Spleen (tissue), 11 donors: Measurements from ENCODE around the gene PREP. TPM values are rescaled to one million over a fixed set of nuclear protein-coding genes. Genes with fewer than 3 reads are reported as not detected.

Source experiments
- DNase-seq: peaks from one replicate; pipeline ENCODE4 v3.0.0-alpha.2; 2020
- H3K27ac ChIP-seq, 8 donors: fragments of 200-600 bp; sonication (generic) in 7 of 8; 1 replicate in 4 of 8; 2 replicates in 4 of 8; pipeline versions ENCODE4 v1.5.0 to v1.8.0; 2016 to 2021; ENCODE audit warnings: inconsistent platforms in 4 of 8, mild to moderate bottlenecking in 4 of 8, moderate library complexity in 1 of 8
- H3K27me3 ChIP-seq, 7 donors: fragments of 200-600 bp; sonication (generic) in 6 of 7; replicated peaks in 1 of 7; 1 replicate in 4 of 7; 2 replicates in 3 of 7; pipeline versions ENCODE4 v1.5.0 to v1.8.0; 2016 to 2021; ENCODE audit warnings: inconsistent platforms in 3 of 7, mild to moderate bottlenecking in 1 of 7
- H3K36me3 ChIP-seq, 6 donors: fragments of 200-600 bp; sonication (generic) in 5 of 6; 1 replicate in 4 of 6; 2 replicates in 2 of 6; pipeline versions ENCODE4 v1.5.0 to v1.8.0; 2016 to 2021; ENCODE audit warnings: inconsistent platforms in 2 of 6
- H3K4me1 ChIP-seq, 6 donors: fragments of 200-600 bp; sonication (generic) in 5 of 6; 1 replicate in 3 of 6; 2 replicates in 3 of 6; pipeline versions ENCODE4 v1.5.0 to v1.8.0; 2016 to 2021; ENCODE audit warnings: inconsistent platforms in 3 of 6
- H3K4me3 ChIP-seq, 8 donors: fragments of 200-600 bp; sonication (generic) in 7 of 8; 1 replicate in 4 of 8; 2 replicates in 4 of 8; pipeline versions ENCODE4 v1.5.0 to v1.8.0; 2016 to 2021; ENCODE audit warnings: inconsistent platforms in 4 of 8, mild to moderate bottlenecking in 4 of 8, moderate library complexity in 2 of 8
- H3K9me3 ChIP-seq, 8 donors: fragments of 200-600 bp; sonication (generic) in 7 of 8; 1 replicate in 4 of 8; 2 replicates in 4 of 8; pipeline versions ENCODE4 v1.5.0 to v1.8.0; 2016 to 2021; ENCODE audit warnings: inconsistent platforms in 4 of 8
- POLR2A ChIP-seq, 3 donors: fragments of 450-650 bp; IDR thresholded peaks; one replicate each; pipeline ENCODE4 v1.5.1; 2017; ENCODE audit warnings: antibody characterized with exemption in 3 of 3, mild to moderate bottlenecking in 1 of 3
- POLR2AphosphoS5 ChIP-seq, 3 donors: sonication (generic); formaldehyde crosslinking; IDR thresholded peaks; one replicate each; pipeline ENCODE4 v1.5.1; 2017; ENCODE audit warnings: antibody characterized with exemption in 3 of 3
- WGBS, 5 donors: extraction: QIAGEN DNeasy Blood & Tissue Kit in 3 of 5; methylation state at CpG; one replicate each; pipeline versions ENCODE4 v1.1.5 to v1.1.7; 2013 to 2018; 5-methylcytosine and 5-hydroxymethylcytosine counted together
- intact Hi-C: fragments of 100-400 bp; cut with DNase I; formaldehyde crosslinking; loops from one replicate; pipeline ENCODE4 v1.15.0; 2023; ENCODE audit warnings: low total_unique reads
- polyA plus RNA-seq, 3 donors: library from polyadenylated mRNA; stranded (reverse); fragments of 200-250 nt; gene quantifications; one replicate each; pipeline ENCODE4 v1.2.1, GENCODE V29; 2013
- total RNA-seq, 7 donors: library from RNA; depleted of rRNA in 3 of 7; stranded (reverse); fragments of >200 nt in 3 of 7; fragmentation: NEBNext Ultra II Directional in 4 of 7; extraction: Animal tissue kit (Norgen Biotek cat#: 25700) in 4 of 7; gene quantifications; one replicate each; pipeline versions ENCODE4 v1.1.0 to v1.2.1, GENCODE V29; 2016 to 2021
- TF ChIP-seq, protein P1 (sequence below), 11 experiments: fragments of 200-600 bp in 7 of 11; fragments of 450-650 bp in 4 of 11; sonication (generic) in 4 of 11; IDR thresholded peaks in 8 of 11; conservative IDR thresholded peaks in 3 of 11; 1 replicate in 7 of 11; 2 replicates in 4 of 11; pipeline versions ENCODE4 v1.4.0 to v1.8.0; 2016 to 2021; ENCODE audit warnings: antibody characterized with exemption in 11 of 11, inconsistent platforms in 4 of 11, mild to moderate bottlenecking in 1 of 11
- donor health status: healthy with polysubstance abuse.
- donor health status: DM: no; HTN: no; CAD: no; lungs with moderate emphysema.
- donor health status: DM: no; HTN: no; CAD: no.
- donor health status: Bipolar disorder and iron deficiency.
- donor health status: healthy.
- donor health status: DM: no; HTN: no; CAD: no.
- donor health status: DM: yes; HTN: yes; CAD: no.

Gene PREP
- total and polyA plus RNA-seq, 10 donors = 9.8 to 22.9 (median 18.5) TPM

DNA sequence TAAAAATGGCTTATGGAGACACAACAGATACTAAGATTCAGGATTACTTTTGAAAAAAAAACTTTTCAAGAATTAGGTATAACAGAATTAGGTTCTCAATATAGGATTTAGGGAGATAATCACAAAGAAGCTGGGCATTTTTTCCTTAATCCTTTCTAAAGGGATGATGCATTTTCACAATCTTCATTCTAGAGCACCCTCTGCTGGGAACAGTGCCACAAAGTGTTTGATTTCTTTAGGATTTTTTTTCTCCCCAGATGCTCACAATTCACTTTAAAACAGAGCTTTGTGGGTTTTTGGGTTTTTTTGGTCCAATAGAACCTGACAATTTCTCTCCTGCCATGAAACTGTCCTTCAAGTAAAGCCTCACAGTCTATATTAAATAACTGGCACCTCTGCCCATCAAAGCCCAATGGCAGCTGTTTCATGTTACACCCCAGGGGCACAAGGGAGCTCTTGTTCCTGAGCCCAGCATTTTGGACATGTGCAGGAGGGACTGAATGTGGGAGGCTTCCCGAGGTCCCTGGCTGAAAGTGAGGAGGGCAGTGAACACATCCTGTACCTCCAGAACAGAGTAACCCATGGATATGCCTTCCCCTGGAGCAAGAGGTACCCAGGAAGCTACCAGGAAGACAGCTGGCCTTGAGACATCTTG lies 39.7 kb downstream of the PREP start:
- DNase-seq = no peak
- 64 to 86% (median 76%) methylated on average over 1 of the region's 1 CpG for WGBS, 5 donors

DNA sequence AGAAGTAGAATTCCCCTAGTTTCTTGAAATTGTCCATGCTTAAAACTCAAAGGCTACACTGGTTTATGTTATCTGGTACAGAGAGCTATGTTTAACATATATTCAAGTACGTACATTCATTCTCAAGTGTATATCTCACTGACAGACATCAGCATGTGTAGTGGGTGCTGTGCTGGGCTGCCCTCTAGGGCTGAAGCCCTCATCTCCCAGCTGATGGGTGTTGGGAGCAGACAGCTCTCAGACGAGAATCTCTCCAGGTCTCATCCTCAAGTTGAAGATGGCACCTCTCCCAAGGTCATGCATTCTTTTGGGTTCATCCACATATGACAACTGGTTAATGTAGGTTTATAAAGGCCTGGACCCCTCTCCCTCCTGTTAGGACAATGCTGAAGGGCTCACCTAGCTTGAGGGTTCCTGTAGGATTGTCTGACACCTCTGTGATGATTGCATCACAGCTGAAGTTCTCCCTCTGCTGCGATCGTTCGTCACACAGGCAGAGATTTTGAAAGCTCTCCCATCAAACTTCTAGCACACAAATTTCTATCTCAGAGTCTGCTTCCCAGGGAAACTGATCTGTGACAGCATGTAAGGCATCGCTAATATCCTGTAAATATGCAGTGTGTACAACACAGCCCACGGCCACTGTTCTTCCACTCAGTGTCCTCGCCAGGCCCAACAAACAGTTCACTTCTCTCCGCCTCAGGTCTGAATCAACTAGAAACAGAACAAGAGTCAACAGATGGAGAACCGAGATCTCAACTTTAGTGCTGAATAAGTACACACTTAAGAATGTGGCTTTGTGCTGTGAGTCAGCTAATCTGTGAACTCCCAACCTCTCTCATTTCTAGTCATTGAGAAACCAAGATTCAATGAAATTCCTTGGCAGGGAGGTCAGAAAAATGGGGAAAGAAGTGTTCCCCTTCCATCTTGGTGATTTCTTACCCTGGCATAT lies 43.2 kb downstream of the PREP start:
- no peak overlapping the region for H3K4me3 ChIP-seq
- no peaks in the 10 kb centered on the region for H3K27me3 ChIP-seq
- intact Hi-C loops = no loop called here
- H3K36me3 ChIP-seq = peaks cover 0 to 94% (median 22%) of the 10 kb centered on the region in 6 donors
- peaks cover 0 to 15% (median 2%) of the 10 kb centered on the region in 6 donors for H3K4me1 ChIP-seq
- WGBS, 5 donors = 85 to 90% (median 89%) methylated on average over 10 of the region's 10 CpGs
- no peak overlapping the region for H3K27ac ChIP-seq
- DNase-seq = no peak
- TF ChIP-seq POLR2AphosphoS5 (IDR thresholded peaks at IDR 0.05) (no peak), POLR2A (IDR thresholded peaks at IDR 0.05) (no peak)
- TF ChIP-seq, protein P1, sequence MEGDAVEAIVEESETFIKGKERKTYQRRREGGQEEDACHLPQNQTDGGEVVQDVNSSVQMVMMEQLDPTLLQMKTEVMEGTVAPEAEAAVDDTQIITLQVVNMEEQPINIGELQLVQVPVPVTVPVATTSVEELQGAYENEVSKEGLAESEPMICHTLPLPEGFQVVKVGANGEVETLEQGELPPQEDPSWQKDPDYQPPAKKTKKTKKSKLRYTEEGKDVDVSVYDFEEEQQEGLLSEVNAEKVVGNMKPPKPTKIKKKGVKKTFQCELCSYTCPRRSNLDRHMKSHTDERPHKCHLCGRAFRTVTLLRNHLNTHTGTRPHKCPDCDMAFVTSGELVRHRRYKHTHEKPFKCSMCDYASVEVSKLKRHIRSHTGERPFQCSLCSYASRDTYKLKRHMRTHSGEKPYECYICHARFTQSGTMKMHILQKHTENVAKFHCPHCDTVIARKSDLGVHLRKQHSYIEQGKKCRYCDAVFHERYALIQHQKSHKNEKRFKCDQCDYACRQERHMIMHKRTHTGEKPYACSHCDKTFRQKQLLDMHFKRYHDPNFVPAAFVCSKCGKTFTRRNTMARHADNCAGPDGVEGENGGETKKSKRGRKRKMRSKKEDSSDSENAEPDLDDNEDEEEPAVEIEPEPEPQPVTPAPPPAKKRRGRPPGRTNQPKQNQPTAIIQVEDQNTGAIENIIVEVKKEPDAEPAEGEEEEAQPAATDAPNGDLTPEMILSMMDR (IDR thresholded peaks at IDR 0.05 in 8 of 11, conservative IDR thresholded peaks at IDR 0.05 in 3 of 11) = no peak
- H3K9me3 ChIP-seq = peaks cover 0 to 13% (median 9%) of the 10 kb centered on the region in 8 donors

More for the DNA sequence above, 39.7 kb downstream of the PREP start:
- peaks cover 0 to 98% (median 26%) of the 10 kb centered on the region in 6 donors for H3K36me3 ChIP-seq
- intact Hi-C loops = no loop called here
- no peaks in the 10 kb centered on the region for H3K9me3 ChIP-seq
- no peaks in the 10 kb centered on the region for H3K27me3 ChIP-seq
- TF ChIP-seq, protein P1 (IDR thresholded peaks at IDR 0.05 in 8 of 11, conservative IDR thresholded peaks at IDR 0.05 in 3 of 11) = no peak
- no peak for TF ChIP-seq POLR2A (IDR thresholded peaks at IDR 0.05)
- TF ChIP-seq POLR2AphosphoS5 (IDR thresholded peaks at IDR 0.05) = no peak
- no peak overlapping the region for H3K4me3 ChIP-seq
- no peak overlapping the region for H3K27ac ChIP-seq
- H3K4me1 ChIP-seq = peaks cover 0 to 15% (median 2%) of the 10 kb centered on the region in 6 donors

DNA sequence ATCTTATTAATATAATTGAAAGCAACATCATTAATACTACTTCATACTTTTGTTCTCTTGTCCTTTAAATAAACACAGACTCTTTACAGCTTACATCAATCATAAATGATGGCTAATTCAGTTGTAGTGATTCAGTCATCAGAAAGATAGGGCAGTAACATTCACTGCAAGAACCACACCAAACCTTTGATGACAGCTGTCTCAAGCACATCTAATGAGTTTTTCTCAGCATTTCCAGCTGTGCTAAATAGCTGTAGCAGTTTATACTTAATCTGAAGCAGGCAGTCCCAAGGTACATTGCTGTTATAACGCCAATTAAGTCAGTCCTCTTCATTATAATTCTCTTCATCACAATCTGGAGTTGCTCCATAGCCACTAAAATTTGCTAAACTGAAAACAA lies 45.7 kb downstream of the PREP start:
- TF ChIP-seq POLR2AphosphoS5 (IDR thresholded peaks at IDR 0.05) = no peak
- TF ChIP-seq POLR2A (IDR thresholded peaks at IDR 0.05) = no peak
- TF ChIP-seq, protein P1 (IDR thresholded peaks at IDR 0.05 in 8 of 11, conservative IDR thresholded peaks at IDR 0.05 in 3 of 11) = no peak
- H3K36me3 ChIP-seq = peaks cover 0 to 84% (median 28%) of the 10 kb centered on the region in 6 donors
- WGBS, 5 donors = 88 to 100% (median 96%) methylated on average over 1 of the region's 1 CpG
- no peaks in the 10 kb centered on the region for H3K27me3 ChIP-seq
- no peak for DNase-seq
- no peaks in the 10 kb centered on the region for H3K4me1 ChIP-seq
- no peak overlapping the region for H3K4me3 ChIP-seq
- H3K27ac ChIP-seq = no peak overlapping the region
- H3K9me3 ChIP-seq = peaks cover 0 to 13% (median 9%) of the 10 kb centered on the region in 8 donors
- intact Hi-C loops = no loop called here
